DOHH2 (cell line): ENCODE results near the gene RARB.

Source experiments
- H3F3A ChIP-seq: fragments of 200-600 bp; sonication (generic), shearing (Covaris generic); 2 replicates; pipeline ENCODE4 v1.6.0; 2016; ENCODE audit warnings: antibody characterized with exemption, mild to moderate bottlenecking; ENCODE audit not compliant: control insufficient read depth, insufficient read depth
- H3K27ac ChIP-seq: fragments of 200-600 bp; sonication (generic); 2 replicates; pipeline ENCODE4 v1.5.1; 2014; ENCODE audit warnings: low read depth, mild to moderate bottlenecking, low read length, moderate library complexity
- H3K27me3 ChIP-seq: fragments of 200-600 bp; sonication (generic); 2 replicates; pipeline ENCODE4 v1.6.1; 2014; ENCODE audit warnings: mild to moderate bottlenecking, low read length, mixed read lengths; ENCODE audit not compliant: control insufficient read depth
- H3K36me3 ChIP-seq: fragments of 200-600 bp; sonication (generic); 2 replicates; pipeline ENCODE4 v1.6.1; 2014; ENCODE audit warnings: mild to moderate bottlenecking, low read length, moderate library complexity, mixed read lengths; ENCODE audit not compliant: control insufficient read depth
- H3K4me1 ChIP-seq: fragments of 200-600 bp; sonication (generic); 2 replicates; pipeline ENCODE4 v1.6.1; 2014; ENCODE audit warnings: mild to moderate bottlenecking, low read length, mixed read lengths; ENCODE audit not compliant: control insufficient read depth
- H3K4me2 ChIP-seq: fragments of 200-600 bp; sonication (generic); 2 replicates; pipeline ENCODE4 v1.6.0; 2014; ENCODE audit warnings: mild to moderate bottlenecking, low read length, moderate library complexity
- H3K4me3 ChIP-seq: fragments of 200-600 bp; sonication (generic); 2 replicates; pipeline ENCODE4 v1.5.1; 2014; ENCODE audit warnings: mild to moderate bottlenecking, low read length, mixed read lengths
- H3K79me2 ChIP-seq: fragments of 200-600 bp; sonication (generic); 2 replicates; pipeline ENCODE4 v1.6.1; 2014; ENCODE audit warnings: mild to moderate bottlenecking, low read length, mixed read lengths; ENCODE audit not compliant: control insufficient read depth
- H3K9me2 ChIP-seq: fragments of 200-600 bp; sonication (generic); replicated peaks from 2 replicates; pipeline ENCODE4 v1.6.1; 2014; ENCODE audit warnings: mild to moderate bottlenecking, low read length, mixed read lengths; ENCODE audit not compliant: control insufficient read depth
- H3K9me3 ChIP-seq: fragments of 200-600 bp; sonication (generic); 2 replicates; pipeline ENCODE4 v1.6.1; 2014; ENCODE audit warnings: antibody characterized with exemption, low read length, mixed read lengths; ENCODE audit not compliant: control insufficient read depth, insufficient read depth
- H4K20me1 ChIP-seq: fragments of 200-600 bp; sonication (generic); 2 replicates; pipeline ENCODE4 v1.6.0; 2014; ENCODE audit warnings: low read depth, mild to moderate bottlenecking, antibody characterized with exemption, low read length, moderate library complexity; ENCODE audit not compliant: control insufficient read depth, insufficient read depth
- EZH2phosphoT487 ChIP-seq: fragments of 200-600 bp; sonication (generic); IDR thresholded peaks from 2 replicates; pipeline ENCODE4 v1.6.1; 2017; ENCODE audit warnings: borderline replicate concordance, mild to moderate bottlenecking, antibody characterized with exemption, low read length, moderate library complexity, mixed read lengths
- TF ChIP-seq, protein P1 (sequence below): fragments of 200-600 bp; sonication (generic); IDR thresholded peaks from one replicate; pipeline ENCODE4 v1.5.1; 2014; ENCODE audit warnings: antibody characterized with exemption, mild to moderate bottlenecking, low read depth, low read length; ENCODE audit not compliant: poor library complexity, severe bottlenecking

Gene RARB

GRCh38 chr3:25576831-25577454, 148.9 kb downstream of the RARB start:
- no peaks in the 10 kb centered on the region for H4K20me1 ChIP-seq
- H3K4me2 ChIP-seq: no peak overlapping the region
- H3K9me3 ChIP-seq: no peaks in the 10 kb centered on the region
- no peaks in the 10 kb centered on the region for H3F3A ChIP-seq
- no peak overlapping the region for H3K27ac ChIP-seq
- no peak overlapping the region for H3K4me3 ChIP-seq
- no peak for TF ChIP-seq EZH2phosphoT487
- TF ChIP-seq, protein P1, sequence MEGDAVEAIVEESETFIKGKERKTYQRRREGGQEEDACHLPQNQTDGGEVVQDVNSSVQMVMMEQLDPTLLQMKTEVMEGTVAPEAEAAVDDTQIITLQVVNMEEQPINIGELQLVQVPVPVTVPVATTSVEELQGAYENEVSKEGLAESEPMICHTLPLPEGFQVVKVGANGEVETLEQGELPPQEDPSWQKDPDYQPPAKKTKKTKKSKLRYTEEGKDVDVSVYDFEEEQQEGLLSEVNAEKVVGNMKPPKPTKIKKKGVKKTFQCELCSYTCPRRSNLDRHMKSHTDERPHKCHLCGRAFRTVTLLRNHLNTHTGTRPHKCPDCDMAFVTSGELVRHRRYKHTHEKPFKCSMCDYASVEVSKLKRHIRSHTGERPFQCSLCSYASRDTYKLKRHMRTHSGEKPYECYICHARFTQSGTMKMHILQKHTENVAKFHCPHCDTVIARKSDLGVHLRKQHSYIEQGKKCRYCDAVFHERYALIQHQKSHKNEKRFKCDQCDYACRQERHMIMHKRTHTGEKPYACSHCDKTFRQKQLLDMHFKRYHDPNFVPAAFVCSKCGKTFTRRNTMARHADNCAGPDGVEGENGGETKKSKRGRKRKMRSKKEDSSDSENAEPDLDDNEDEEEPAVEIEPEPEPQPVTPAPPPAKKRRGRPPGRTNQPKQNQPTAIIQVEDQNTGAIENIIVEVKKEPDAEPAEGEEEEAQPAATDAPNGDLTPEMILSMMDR: no peak
- H3K27me3 ChIP-seq: no peaks in the 10 kb centered on the region
- no peaks in the 10 kb centered on the region for H3K9me2 ChIP-seq
- no peaks in the 10 kb centered on the region for H3K4me1 ChIP-seq
- H3K36me3 ChIP-seq: no peaks in the 10 kb centered on the region
- no peaks in the 10 kb centered on the region for H3K79me2 ChIP-seq

DNA sequence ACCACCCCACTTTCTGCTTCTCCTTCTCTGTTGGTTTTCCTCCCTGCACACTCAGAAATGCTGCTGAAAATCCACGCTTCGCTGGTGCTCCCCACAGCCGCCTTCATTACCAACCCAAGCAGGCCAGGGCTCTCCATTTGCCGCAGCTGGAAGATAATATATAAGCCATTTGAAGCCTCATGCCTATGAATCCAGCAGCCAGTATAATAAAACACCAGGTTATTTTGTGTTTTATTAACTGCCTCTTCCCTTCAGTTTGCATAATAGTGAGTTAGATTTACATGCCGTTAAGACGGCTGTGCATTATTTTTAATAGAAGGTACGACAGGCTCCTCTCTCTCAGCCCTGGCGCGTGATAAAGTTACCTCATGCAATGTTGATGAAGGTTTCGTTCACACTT, 150.0 kb downstream of the RARB start:
- H3K4me3 ChIP-seq: no peak overlapping the region
- H3K36me3 ChIP-seq: no peaks in the 10 kb centered on the region
- no peaks in the 10 kb centered on the region for H3K9me2 ChIP-seq
- no peaks in the 10 kb centered on the region for H4K20me1 ChIP-seq
- no peak overlapping the region for H3K4me2 ChIP-seq
- no peaks in the 10 kb centered on the region for H3K9me3 ChIP-seq
- H3K27me3 ChIP-seq: no peaks in the 10 kb centered on the region
- no peaks in the 10 kb centered on the region for H3F3A ChIP-seq
- no peak for TF ChIP-seq EZH2phosphoT487
- TF ChIP-seq, protein P1: no peak
- no peaks in the 10 kb centered on the region for H3K79me2 ChIP-seq
- no peaks in the 10 kb centered on the region for H3K4me1 ChIP-seq
- H3K27ac ChIP-seq: no peak overlapping the region

- Histone ChIP-seq H3K4me1 (no peaks in the 10 kb centered on the region), H3K27ac (no peak overlapping the region), H3K79me2 (no peaks in the 10 kb centered on the region), H3K9me3 (no peaks in the 10 kb centered on the region), H3K4me3 (no peak overlapping the region), H4K20me1 (no peaks in the 10 kb centered on the region), H3K9me2 (no peaks in the 10 kb centered on the region), H3K4me2 (no peak overlapping the region), H3K36me3 (no peaks in the 10 kb centered on the region), H3F3A (no peaks in the 10 kb centered on the region), H3K27me3 (no peaks in the 10 kb centered on the region)
- TF ChIP-seq EZH2phosphoT487: no peak
- TF ChIP-seq, protein P1: no peak
These were observed 152.5 kb downstream of the RARB start for GRCh38 chr3:25580534-25580933.
